Thoracic aorta (tissue), 2 donors: ENCODE measurements around the gene SMAD6. TPM values are rescaled to one million over a fixed set of nuclear protein-coding genes. Genes with fewer than 3 reads are reported as not detected.
A peak's percentile ranks its signal among the peaks of the same experiment; 100 is the strongest.

Experiments
- ATAC-seq: fragments of 150-250 bp; one replicate; pipeline ENCODE4 v1.8.0; 2017; ENCODE audit warnings: low read depth; ENCODE audit not compliant: insufficient number of reproducible peaks, low FRiP score
- DNase-seq: peaks from one replicate; pipeline ENCODE4 v3.0.0-alpha.2; 2020; ENCODE audit warnings: low spot score
- H3K27ac ChIP-seq, 2 donors: fragments of 200-600 bp; sonication (generic); 1 replicate in 1 of 2; 2 replicates in 1 of 2; pipeline ENCODE4 v1.5.1; 2016; ENCODE audit warnings: mild to moderate bottlenecking in 2 of 2, moderate library complexity in 2 of 2
- H3K27me3 ChIP-seq: fragments of 200-600 bp; sonication (generic); replicated peaks from 2 replicates; pipeline ENCODE4 v1.6.0; 2016; ENCODE audit warnings: mild to moderate bottlenecking; ENCODE audit not compliant: insufficient read depth
- H3K36me3 ChIP-seq: fragments of 200-600 bp; sonication (generic); one replicate; pipeline ENCODE4 v1.5.1; 2016
- H3K4me1 ChIP-seq, 2 donors: fragments of 200-600 bp; sonication (generic); 1 replicate in 1 of 2; 2 replicates in 1 of 2; pipeline versions ENCODE4 v1.5.1 to v1.6.0; 2016; ENCODE audit warnings: low read depth in 2 of 2, mild to moderate bottlenecking in 1 of 2; ENCODE audit not compliant: control insufficient read depth in 1 of 2
- H3K4me3 ChIP-seq: fragments of 200-600 bp; sonication (generic); 2 replicates; pipeline ENCODE4 v1.5.1; 2016; ENCODE audit warnings: mild to moderate bottlenecking
- H3K9me3 ChIP-seq: fragments of 200-600 bp; sonication (generic); 2 replicates; pipeline ENCODE4 v1.5.1; 2016
- CTCF ChIP-seq: fragments of 200-600 bp; sonication (generic); IDR thresholded peaks from one replicate; pipeline ENCODE4 v1.5.1; 2019; ENCODE audit warnings: antibody characterized with exemption
- total RNA-seq, 2 donors: library from RNA; depleted of rRNA; stranded (reverse); fragments of >200 nt; gene quantifications; one replicate each; pipeline versions ENCODE4 v1.1.0 to v1.2.3, GENCODE V29; 2016

SMAD6 gene
- total RNA-seq, 2 donors from 2014 or later: 73.3 to 113 TPM

DNA sequence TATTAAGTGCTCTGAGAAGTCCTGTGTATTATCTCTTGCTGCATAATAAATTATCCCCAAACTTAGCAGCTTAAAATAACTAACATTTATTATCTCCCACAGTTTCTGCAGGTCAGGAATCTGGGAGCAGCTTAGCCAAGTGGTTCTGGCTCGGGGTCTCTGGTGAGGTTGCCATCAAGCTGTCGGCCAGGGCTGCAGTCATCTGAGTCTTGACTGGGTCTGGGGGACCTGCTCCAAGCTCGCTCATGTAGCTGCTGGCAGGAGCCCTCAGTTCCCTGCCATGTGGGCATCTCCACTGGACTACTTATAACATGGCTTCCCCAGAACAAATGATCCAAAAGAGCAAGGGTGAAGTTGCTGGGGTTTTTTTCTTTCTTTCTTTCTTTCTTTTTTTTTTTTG lies 80.7 kb downstream of the SMAD6 start:
- no peak for TF ChIP-seq CTCF
- DNase-seq: no peak
- peak overlapping the region in 1 of 2 donors; percentile 41 for H3K27ac ChIP-seq

DNA sequence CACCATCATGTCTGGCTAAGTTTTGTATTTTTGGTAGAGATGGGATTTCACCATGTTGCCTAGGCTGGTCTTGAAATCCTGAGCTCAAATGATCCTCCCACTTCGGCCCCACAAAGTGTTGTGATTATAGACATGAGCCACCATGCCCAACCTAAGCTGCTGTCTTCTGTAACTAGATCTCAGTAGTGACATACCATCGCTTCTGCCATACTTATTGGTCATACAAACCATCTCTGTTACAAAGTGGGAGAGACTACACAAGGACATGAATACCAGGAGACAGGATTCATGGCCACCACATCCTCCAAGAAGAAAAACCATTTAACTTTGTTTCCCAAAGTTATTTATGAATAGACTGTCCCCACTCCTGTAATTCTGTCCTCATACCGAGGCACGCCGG lies 81.3 kb downstream of the SMAD6 start:
- DNase-seq (no peak), ATAC-seq (no peak)
- Histone ChIP-seq H3K27ac (no peak overlapping the region), H3K4me3 (no peak overlapping the region), H3K36me3 (peaks cover 3% of the 10 kb centered on the region), H3K9me3 (no peaks in the 10 kb centered on the region), H3K4me1 (peaks cover 7 to 35% of the 10 kb centered on the region in 2 donors), H3K27me3 (no peaks in the 10 kb centered on the region)
- TF ChIP-seq CTCF: no peak

More for the DNA sequence above, 80.7 kb downstream of the SMAD6 start:
- no peak overlapping the region for H3K4me3 ChIP-seq
- no peak for ATAC-seq
- no peaks in the 10 kb centered on the region for H3K9me3 ChIP-seq
- no peaks in the 10 kb centered on the region for H3K27me3 ChIP-seq
- H3K36me3 ChIP-seq: peaks cover 3% of the 10 kb centered on the region
- peaks cover 7 to 40% of the 10 kb centered on the region in 2 donors for H3K4me1 ChIP-seq

GRCh38 chr15:66783725-66784124 lies 81.7 kb downstream of the SMAD6 start:
- H3K9me3 ChIP-seq: no peaks in the 10 kb centered on the region
- H3K36me3 ChIP-seq: peaks cover 3% of the 10 kb centered on the region
- DNase-seq: no peak
- no peak for ATAC-seq
- H3K4me1 ChIP-seq: peaks cover 7 to 34% of the 10 kb centered on the region in 2 donors
- no peaks in the 10 kb centered on the region for H3K27me3 ChIP-seq
- H3K4me3 ChIP-seq: no peak overlapping the region
- TF ChIP-seq CTCF: no peak
- H3K27ac ChIP-seq: no peak overlapping the region

- ATAC-seq (no peak), DNase-seq (no peak)
- H3K27ac ChIP-seq: no peak overlapping the region
- H3K4me1 ChIP-seq: peaks cover 7 to 35% of the 10 kb centered on the region in 2 donors
- H3K9me3 ChIP-seq: no peaks in the 10 kb centered on the region
- TF ChIP-seq CTCF: no peak
- no peaks in the 10 kb centered on the region for H3K27me3 ChIP-seq
- no peak overlapping the region for H3K4me3 ChIP-seq
- peaks cover 3% of the 10 kb centered on the region for H3K36me3 ChIP-seq
These were observed 82.1 kb downstream of the SMAD6 start for GRCh38 chr15:66784174-66784573.

- no peaks in the 10 kb centered on the region for H3K27me3 ChIP-seq
- H3K36me3 ChIP-seq: peaks cover 3% of the 10 kb centered on the region
- no peaks in the 10 kb centered on the region for H3K9me3 ChIP-seq
- ATAC-seq (no peak), DNase-seq (no peak)
- no peak for TF ChIP-seq CTCF
- no peak overlapping the region for H3K4me3 ChIP-seq
- no peak overlapping the region for H3K27ac ChIP-seq
- peaks cover 7 to 34% of the 10 kb centered on the region in 2 donors for H3K4me1 ChIP-seq
These were observed 83.6 kb downstream of the SMAD6 start for GRCh38 chr15:66785637-66786036.
